Measurements from ENCODE around the gene MVK. TPM values are rescaled to one million over a fixed set of nuclear protein-coding genes. Genes with fewer than 3 reads are reported as not detected.

The MVK gene
- polyA plus RNA-seq, 1 donor (not counting 4 experiments of a cell fraction or from before 2014, with no cell fraction given): 26.7 TPM

- no peak overlapping the region for H3K4me3 ChIP-seq (ENCODE audit: control insufficient read depth in 2 of 3, extremely low read depth in 1 of 3, insufficient read depth in 2 of 3, low read depth in 1 of 3, low read length in 3 of 3)
- H2AFZ ChIP-seq (ENCODE audit: control insufficient read depth, low read length): no peak overlapping the region
- TF ChIP-seq EZH2 (IDR thresholded peaks at IDR 0.05; ENCODE audit: low read length) (no peak), CTCF (optimal IDR thresholded peaks at IDR 0.05 in 1 of 3, IDR thresholded peaks at IDR 0.05 in 1 of 3, conservative IDR thresholded peaks at IDR 0.05 in 1 of 3; ENCODE audit: extremely low read depth in 1 of 3, insufficient read depth in 2 of 3, low read length in 3 of 3) (no peak)
- DNase-seq (ENCODE audit: low read depth, low spot score): no peak
- H3K9me3 ChIP-seq (ENCODE audit: control insufficient read depth, low read depth, low read length): no peaks in the 10 kb centered on the region
- no peaks in the 10 kb centered on the region for H4K20me1 ChIP-seq (ENCODE audit: control insufficient read depth, extremely low read depth, insufficient read depth, low read length)
- no peak overlapping the region for H3K27ac ChIP-seq (ENCODE audit: control insufficient read depth, insufficient read depth, low read length)
- no peak overlapping the region for H3K9ac ChIP-seq (ENCODE audit: control insufficient read depth, extremely low read depth, insufficient read depth, low read length)
- H3K36me3 ChIP-seq (ENCODE audit: control insufficient read depth in 2 of 2, extremely low read depth in 1 of 2, insufficient read depth in 2 of 2, low read length in 2 of 2): peaks cover 0 to 3% of the 10 kb centered on the region in 2 experiments
- no peaks in the 10 kb centered on the region for H3K9me1 ChIP-seq (ENCODE audit: control insufficient read depth, extremely low read depth, insufficient read depth, low read length)
- dilution Hi-C loops (cut with MboI; ENCODE audit: extremely low pct_ligation_motif_present, low sequenced_read_pairs): loop anchor here (25.0 kb wide), 1 partner anchor 251 kb away; no protein-coding TSS in a partner anchor
- H3K4me1 ChIP-seq (ENCODE audit: control insufficient read depth, extremely low read depth, insufficient read depth, low read length): peaks cover 2% of the 10 kb centered on the region
- H3K27me3 ChIP-seq (ENCODE audit: control insufficient read depth, extremely low read depth, insufficient read depth, low read length): no peaks in the 10 kb centered on the region
- H3K79me2 ChIP-seq (ENCODE audit: control insufficient read depth, insufficient read depth, low read length): no peaks in the 10 kb centered on the region
- FAIRE-seq: no peak
- no peak overlapping the region for H3K4me2 ChIP-seq (ENCODE audit: control insufficient read depth, extremely low read depth, insufficient read depth, low read depth, low read length)
These were observed 37.7 kb upstream of the MVK start for GRCh38 chr12:109535863-109536250.

- dilution Hi-C loops (cut with MboI; ENCODE audit: extremely low pct_ligation_motif_present, low sequenced_read_pairs): loop anchor here (25.0 kb wide), 1 partner anchor 250 kb away; no protein-coding TSS in a partner anchor
- no peak for DNase-seq (ENCODE audit: low read depth, low spot score)
- Histone ChIP-seq H3K27ac (ENCODE audit: control insufficient read depth, insufficient read depth, low read length) (no peak overlapping the region), H3K9me3 (ENCODE audit: control insufficient read depth, low read depth, low read length) (no peaks in the 10 kb centered on the region), H3K36me3 (ENCODE audit: control insufficient read depth in 2 of 2, extremely low read depth in 1 of 2, insufficient read depth in 2 of 2, low read length in 2 of 2) (no peaks in the 10 kb centered on the region), H2AFZ (ENCODE audit: control insufficient read depth, low read length) (no peak overlapping the region), H3K9me1 (ENCODE audit: control insufficient read depth, extremely low read depth, insufficient read depth, low read length) (no peaks in the 10 kb centered on the region), H4K20me1 (ENCODE audit: control insufficient read depth, extremely low read depth, insufficient read depth, low read length) (no peaks in the 10 kb centered on the region), H3K79me2 (ENCODE audit: control insufficient read depth, insufficient read depth, low read length) (no peaks in the 10 kb centered on the region), H3K4me1 (ENCODE audit: control insufficient read depth, extremely low read depth, insufficient read depth, low read length) (peaks cover 9% of the 10 kb centered on the region), H3K27me3 (ENCODE audit: control insufficient read depth, extremely low read depth, insufficient read depth, low read length) (no peaks in the 10 kb centered on the region), H3K4me3 (ENCODE audit: control insufficient read depth in 2 of 3, extremely low read depth in 1 of 3, insufficient read depth in 2 of 3, low read depth in 1 of 3, low read length in 3 of 3) (no peak overlapping the region), H3K4me2 (ENCODE audit: control insufficient read depth, extremely low read depth, insufficient read depth, low read depth, low read length) (no peak overlapping the region), H3K9ac (ENCODE audit: control insufficient read depth, extremely low read depth, insufficient read depth, low read length) (no peak overlapping the region)
- TF ChIP-seq CTCF (optimal IDR thresholded peaks at IDR 0.05 in 1 of 3, IDR thresholded peaks at IDR 0.05 in 1 of 3, conservative IDR thresholded peaks at IDR 0.05 in 1 of 3; ENCODE audit: extremely low read depth in 1 of 3, insufficient read depth in 2 of 3, low read length in 3 of 3) (no peak), EZH2 (IDR thresholded peaks at IDR 0.05; ENCODE audit: low read length) (no peak)
- FAIRE-seq: no peak
These were observed 36.5 kb upstream of the MVK start for GRCh38 chr12:109537136-109537535.
